ENCODE measurements around the gene TSPAN4. TPM values are rescaled to one million over a fixed set of nuclear protein-coding genes. Genes with fewer than 3 reads are reported as not detected.

The TSPAN4 gene
- total RNA-seq, 1 donor from 2014 or later, result 40.2 TPM

DNA sequence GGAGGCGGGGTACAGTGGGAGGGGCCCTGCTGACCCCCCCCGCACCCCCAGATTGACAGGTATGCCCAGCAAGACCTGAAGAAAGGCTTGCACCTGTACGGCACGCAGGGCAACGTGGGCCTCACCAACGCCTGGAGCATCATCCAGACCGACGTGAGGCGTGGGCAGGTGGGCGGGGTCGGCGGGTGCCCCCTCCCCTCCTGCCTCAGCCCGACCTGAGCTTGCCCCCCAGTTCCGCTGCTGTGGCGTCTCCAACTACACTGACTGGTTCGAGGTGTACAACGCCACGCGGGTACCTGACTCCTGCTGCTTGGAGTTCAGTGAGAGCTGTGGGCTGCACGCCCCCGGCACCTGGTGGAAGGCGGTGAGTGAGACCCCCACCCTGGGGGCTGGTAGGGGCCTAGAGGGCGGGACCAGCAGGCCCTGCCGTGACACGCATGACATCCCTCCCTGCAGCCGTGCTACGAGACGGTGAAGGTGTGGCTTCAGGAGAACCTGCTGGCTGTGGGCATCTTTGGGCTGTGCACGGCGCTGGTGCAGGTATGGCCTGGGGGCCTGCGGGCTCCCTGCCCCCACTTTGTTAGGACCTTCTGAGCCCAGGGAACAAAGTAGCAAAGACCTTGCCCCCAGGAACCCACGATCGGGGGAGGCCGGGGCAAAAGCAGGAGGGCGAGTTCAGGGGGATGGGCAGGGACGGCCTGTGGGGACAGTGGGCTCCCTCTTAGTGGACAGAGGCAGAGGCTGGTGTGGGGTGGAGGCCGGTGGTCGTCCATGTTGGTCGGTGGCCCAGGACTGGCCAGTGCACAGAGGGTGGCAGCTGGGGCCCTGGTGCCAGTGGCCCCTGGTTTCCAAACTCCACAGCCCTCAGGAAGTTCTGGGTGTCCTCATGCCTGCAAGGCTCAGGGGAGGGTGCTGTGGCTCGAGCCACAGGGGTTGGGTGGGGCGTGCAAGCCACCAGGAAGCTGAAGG, 23.1 kb downstream of the TSPAN4 start:
- Mint-ChIP-seq H3K9me3 (no peaks in the 10 kb centered on the region), H3K27ac (ENCODE audit: unreplicated experiment) (peak overlapping the region; percentile 71), H3K4me1 (peaks cover 4% of the 10 kb centered on the region), H3K36me3 (ENCODE audit: low read depth) (no peaks in the 10 kb centered on the region), H3K27me3 (ENCODE audit: low read depth) (no peaks in the 10 kb centered on the region), H3K4me3 (no peak overlapping the region)
- TF ChIP-seq, protein P1, sequence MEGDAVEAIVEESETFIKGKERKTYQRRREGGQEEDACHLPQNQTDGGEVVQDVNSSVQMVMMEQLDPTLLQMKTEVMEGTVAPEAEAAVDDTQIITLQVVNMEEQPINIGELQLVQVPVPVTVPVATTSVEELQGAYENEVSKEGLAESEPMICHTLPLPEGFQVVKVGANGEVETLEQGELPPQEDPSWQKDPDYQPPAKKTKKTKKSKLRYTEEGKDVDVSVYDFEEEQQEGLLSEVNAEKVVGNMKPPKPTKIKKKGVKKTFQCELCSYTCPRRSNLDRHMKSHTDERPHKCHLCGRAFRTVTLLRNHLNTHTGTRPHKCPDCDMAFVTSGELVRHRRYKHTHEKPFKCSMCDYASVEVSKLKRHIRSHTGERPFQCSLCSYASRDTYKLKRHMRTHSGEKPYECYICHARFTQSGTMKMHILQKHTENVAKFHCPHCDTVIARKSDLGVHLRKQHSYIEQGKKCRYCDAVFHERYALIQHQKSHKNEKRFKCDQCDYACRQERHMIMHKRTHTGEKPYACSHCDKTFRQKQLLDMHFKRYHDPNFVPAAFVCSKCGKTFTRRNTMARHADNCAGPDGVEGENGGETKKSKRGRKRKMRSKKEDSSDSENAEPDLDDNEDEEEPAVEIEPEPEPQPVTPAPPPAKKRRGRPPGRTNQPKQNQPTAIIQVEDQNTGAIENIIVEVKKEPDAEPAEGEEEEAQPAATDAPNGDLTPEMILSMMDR (conservative IDR thresholded peaks at IDR 0.05), result no peak
- no peak for DNase-seq (ENCODE audit: low read depth, low spot score)

DNA sequence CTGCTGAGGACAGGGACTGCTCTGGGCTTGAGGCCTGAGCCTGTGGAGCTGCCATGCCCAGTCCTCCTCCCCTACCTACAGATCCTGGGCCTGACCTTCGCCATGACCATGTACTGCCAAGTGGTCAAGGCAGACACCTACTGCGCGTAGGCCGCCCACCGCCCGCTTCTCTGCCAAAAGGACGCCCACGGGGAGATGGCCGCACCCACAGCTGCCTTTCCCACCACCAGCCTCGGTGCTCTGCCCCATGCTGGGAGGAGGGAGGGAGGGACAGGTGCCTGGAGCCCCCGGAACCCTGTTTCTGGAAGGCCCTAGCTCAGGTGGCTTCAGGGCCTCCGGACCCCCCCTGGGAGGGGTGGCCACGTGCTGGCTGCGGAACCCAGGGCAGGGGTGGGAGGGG, 23.8 kb downstream of the TSPAN4 start:
- no peak for DNase-seq (ENCODE audit: low read depth, low spot score)
- Mint-ChIP-seq H3K36me3 (ENCODE audit: low read depth) (no peaks in the 10 kb centered on the region), H3K9me3 (no peaks in the 10 kb centered on the region), H3K4me1 (peaks cover 4% of the 10 kb centered on the region), H3K27me3 (ENCODE audit: low read depth) (no peaks in the 10 kb centered on the region), H3K4me3 (no peak overlapping the region), H3K27ac (ENCODE audit: unreplicated experiment) (no peak overlapping the region)
- TF ChIP-seq, protein P1 (conservative IDR thresholded peaks at IDR 0.05), result no peak

DNA sequence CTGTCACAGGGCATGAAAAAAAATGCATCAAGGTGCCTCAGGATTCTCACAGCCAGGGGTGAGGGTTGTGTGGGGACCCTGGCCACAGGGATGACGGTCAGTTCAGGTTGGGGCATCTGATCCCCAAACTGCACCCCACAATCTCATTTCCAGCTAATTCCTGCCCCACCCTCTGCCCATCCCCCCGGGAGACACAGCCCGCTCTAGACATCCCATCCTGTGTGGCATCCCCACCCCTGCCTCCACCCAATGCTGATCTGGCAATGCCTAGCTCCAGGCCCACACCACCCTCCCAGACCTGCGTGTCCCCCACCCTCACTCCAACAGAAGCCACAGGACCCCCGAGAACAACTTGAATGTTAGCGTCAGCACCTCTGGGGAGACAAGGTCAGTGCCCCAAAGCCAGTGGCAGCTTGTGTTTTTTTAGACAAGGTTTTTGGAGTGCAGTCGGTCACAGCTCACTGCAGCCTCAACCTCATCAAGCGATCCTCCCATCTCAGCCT, 25.3 kb downstream of the TSPAN4 start:
- Mint-ChIP-seq H3K9me3 (no peaks in the 10 kb centered on the region), H3K27me3 (ENCODE audit: low read depth) (no peaks in the 10 kb centered on the region), H3K36me3 (ENCODE audit: low read depth) (no peaks in the 10 kb centered on the region), H3K4me1 (peaks cover 4% of the 10 kb centered on the region), H3K4me3 (no peak overlapping the region), H3K27ac (ENCODE audit: unreplicated experiment) (no peak overlapping the region)
- TF ChIP-seq, protein P1 (conservative IDR thresholded peaks at IDR 0.05), result no peak
- no peak for DNase-seq (ENCODE audit: low read depth, low spot score)

DNA sequence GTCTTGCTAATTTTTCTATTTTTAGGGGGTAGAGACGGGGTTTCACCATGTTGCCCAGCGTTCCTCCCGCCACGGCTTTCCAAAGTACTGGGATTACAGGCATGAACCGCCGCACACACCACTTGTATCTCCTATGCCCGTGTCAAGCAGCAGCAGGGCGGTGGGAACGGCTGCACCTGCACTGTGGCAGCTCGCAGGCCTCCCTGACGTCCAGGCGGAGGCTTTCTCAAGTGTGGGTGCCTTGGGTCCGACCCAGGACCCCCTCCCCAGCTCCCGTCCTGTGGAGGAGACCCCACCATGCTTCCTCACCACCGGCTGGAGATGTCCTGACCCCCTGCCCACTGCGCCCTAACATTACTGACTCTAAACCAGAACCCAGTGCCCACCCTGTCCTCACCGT, 25.7 kb downstream of the TSPAN4 start:
- no peak overlapping the region for H3K4me3 Mint-ChIP-seq
- H3K27ac Mint-ChIP-seq (ENCODE audit: unreplicated experiment), result no peak overlapping the region
- TF ChIP-seq, protein P1 (conservative IDR thresholded peaks at IDR 0.05), result no peak
- H3K27me3 Mint-ChIP-seq (ENCODE audit: low read depth), result no peaks in the 10 kb centered on the region
- no peaks in the 10 kb centered on the region for H3K36me3 Mint-ChIP-seq (ENCODE audit: low read depth)
- H3K4me1 Mint-ChIP-seq, result peaks cover 4% of the 10 kb centered on the region
- DNase-seq (ENCODE audit: low read depth, low spot score), result no peak
- H3K9me3 Mint-ChIP-seq, result no peaks in the 10 kb centered on the region

DNA sequence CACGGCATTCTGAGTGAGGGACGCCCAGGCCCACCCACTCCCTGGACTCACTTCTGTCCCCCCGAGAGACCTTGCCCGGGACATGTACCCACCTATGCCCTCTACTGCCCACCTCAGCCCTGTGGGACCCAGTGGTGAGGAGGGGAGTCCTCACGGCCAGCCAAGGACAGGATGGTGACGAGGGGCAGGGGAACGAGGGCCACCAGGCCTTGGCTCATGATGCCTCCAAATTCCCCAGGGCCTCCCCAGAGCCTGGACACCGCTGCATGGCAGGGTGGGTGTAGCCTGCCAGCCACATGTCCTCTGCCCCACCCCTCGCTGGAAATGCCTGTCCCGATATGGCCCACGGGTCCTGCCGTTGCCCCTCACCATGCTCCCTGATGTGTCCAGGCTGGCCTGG, 26.1 kb downstream of the TSPAN4 start:
- H3K9me3 Mint-ChIP-seq, result no peaks in the 10 kb centered on the region
- H3K27ac Mint-ChIP-seq (ENCODE audit: unreplicated experiment), result no peak overlapping the region
- H3K27me3 Mint-ChIP-seq (ENCODE audit: low read depth), result no peaks in the 10 kb centered on the region
- peaks cover 4% of the 10 kb centered on the region for H3K4me1 Mint-ChIP-seq
- no peak for DNase-seq (ENCODE audit: low read depth, low spot score)
- H3K36me3 Mint-ChIP-seq (ENCODE audit: low read depth), result peaks cover 2% of the 10 kb centered on the region
- H3K4me3 Mint-ChIP-seq, result no peak overlapping the region
- TF ChIP-seq, protein P1 (conservative IDR thresholded peaks at IDR 0.05), result no peak
